Activated B cell treated with CpG ODN at 0.5 μM for 24 hours (primary cell): Measurements from ENCODE around the gene CIPC. TPM values are rescaled to one million over a fixed set of nuclear protein-coding genes. Genes with fewer than 3 reads are reported as not detected.

Source experiments
- ATAC-seq: fragments of 200-7000 bp; cut with Tn5 transposase; one replicate; pipeline ENCODE4 v1.10.0; 2021; ENCODE audit warnings: low read depth, mild to moderate bottlenecking, moderate library complexity
- CTCF ChIA-PET: fragments of 350-600 bp; sonication (Branson Sonifier 250); formaldehyde crosslinking; loops from one replicate; lab custom pipeline; 2021; ENCODE audit warnings: antibody characterized with exemption; lab: Charles Lee
- POLR2A ChIA-PET: fragments of 350-600 bp; sonication (Branson Sonifier 250); formaldehyde crosslinking; loops from one replicate; lab custom pipeline; 2021; ENCODE audit warnings: antibody characterized with exemption; lab: Charles Lee
- DNase-seq: peaks from one replicate; pipeline ENCODE4 v3.0.0; 2022
- H3K27ac Mint-ChIP-seq: one replicate; pipeline ENCODE4 v1.8.0; 2020; ENCODE audit warnings: mixed read lengths
- H3K27me3 Mint-ChIP-seq: one replicate; pipeline ENCODE4 v1.8.0; 2021; ENCODE audit warnings: mixed read lengths
- H3K36me3 Mint-ChIP-seq: one replicate; pipeline ENCODE4 v1.8.0; 2021; ENCODE audit warnings: low read depth, mixed read lengths
- H3K4me1 Mint-ChIP-seq: one replicate; pipeline ENCODE4 v1.8.0; 2021; ENCODE audit warnings: mixed read lengths
- H3K4me3 Mint-ChIP-seq: one replicate; pipeline ENCODE4 v1.8.0; 2020; ENCODE audit warnings: mild to moderate bottlenecking, mixed read lengths
- H3K9me3 Mint-ChIP-seq: one replicate; pipeline ENCODE4 v1.8.0; 2020; ENCODE audit warnings: mixed read lengths
- CTCF ChIP-seq: fragments of 200-600 bp; IDR thresholded peaks from one replicate; pipeline ENCODE4 v1.8.0; 2022; ENCODE audit warnings: antibody characterized with exemption, mild to moderate bottlenecking
- intact Hi-C: fragments of 100-400 bp; cut with micrococcal nuclease; formaldehyde crosslinking; loops from one replicate; pipeline ENCODE4 v1.15.1; 2024
- total RNA-seq: library from RNA; stranded (reverse); gene quantifications from 2 replicates; pipeline ENCODE4 v1.2.3, GENCODE V29; 2022

CIPC gene
- total RNA-seq, 1 donor from 2014 or later = 26.6 TPM

DNA sequence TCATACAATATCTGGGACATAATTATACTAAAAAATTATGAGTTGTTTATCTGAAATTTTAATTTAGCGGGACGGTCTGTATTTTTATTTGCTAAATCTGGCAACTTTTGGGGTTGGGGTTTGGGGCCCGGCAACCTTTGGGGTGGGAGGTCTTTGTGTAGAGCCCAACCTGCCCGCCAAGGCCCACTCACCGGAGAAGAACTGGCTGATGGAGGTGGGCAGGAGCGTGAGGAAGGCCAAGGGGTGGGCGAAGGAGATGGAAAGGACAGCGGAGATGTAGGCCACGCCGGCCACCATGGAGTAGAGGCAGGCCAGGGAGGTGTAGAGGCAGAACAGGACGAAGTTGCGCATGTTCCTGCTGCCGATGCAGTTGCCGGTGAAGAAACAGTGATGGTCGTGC is 41.0 kb downstream of the CIPC start:
- TF ChIP-seq CTCF = no peak
- DNase-seq (no peak), ATAC-seq (no peak)
- H3K4me1 Mint-ChIP-seq = peaks cover 26% of the 10 kb centered on the region
- intact Hi-C loops = no loop called here
- POLR2A ChIA-PET = no interaction called here
- peaks cover 64% of the 10 kb centered on the region for H3K27me3 Mint-ChIP-seq
- CTCF ChIA-PET = no interaction called here
- H3K36me3 Mint-ChIP-seq = no peaks in the 10 kb centered on the region
- H3K27ac Mint-ChIP-seq = no peak overlapping the region
- H3K9me3 Mint-ChIP-seq = no peaks in the 10 kb centered on the region
- H3K4me3 Mint-ChIP-seq = peak overlapping the region; percentile 76

GRCh38 chr14:77139540-77140358 is 41.7 kb downstream of the CIPC start:
- no peak overlapping the region for H3K27ac Mint-ChIP-seq
- POLR2A ChIA-PET = no interaction called here
- ATAC-seq (peak; percentile 74), DNase-seq (peak; percentile 56)
- CTCF ChIA-PET = interaction anchor here (1.0 kb wide), 3 partner anchors 11 to 177 kb away, joined by 3 to 4 read pairs (median 3); no protein-coding TSS in a partner anchor
- H3K27me3 Mint-ChIP-seq = peaks cover 64% of the 10 kb centered on the region
- no peaks in the 10 kb centered on the region for H3K36me3 Mint-ChIP-seq
- no peak for TF ChIP-seq CTCF
- intact Hi-C loops = loop anchor here (5.0 kb wide), 1 partner anchor 163 kb away; no protein-coding TSS in a partner anchor
- H3K4me3 Mint-ChIP-seq = peak overlapping the region; percentile 76
- peaks cover 26% of the 10 kb centered on the region for H3K4me1 Mint-ChIP-seq
- no peaks in the 10 kb centered on the region for H3K9me3 Mint-ChIP-seq

- DNase-seq = no peak
Observed at GRCh38 chr14:77140359-77141213, 42.5 kb downstream of the CIPC start.

GRCh38 chr14:77141214-77142004 is 43.4 kb downstream of the CIPC start, which contains the start of gene ZDHHC22:
ZDHHC22 (minus strand) TSS chr14:77141791; CDS start chr14:77139738, 2,053 bp downstream.
- TF ChIP-seq CTCF = no peak
- H3K4me3 Mint-ChIP-seq = peak within 1 kb of the TSS; percentile 76
- H3K27ac Mint-ChIP-seq = no peak within 1 kb of the TSS
- intact Hi-C loops = loop anchor here (5.0 kb wide), 1 partner anchor 161 kb away; no protein-coding TSS in a partner anchor
- CTCF ChIA-PET = interaction anchor here (1.2 kb wide), 1 partner anchor 33 kb away, joined by 4 read pairs; no protein-coding TSS in a partner anchor
- peak; percentile 53 for ATAC-seq
- POLR2A ChIA-PET = interaction anchor here (0.8 to 1.3 kb wide), 2 partner anchors 17 to 21 kb away, joined by 3 to 4 read pairs; no protein-coding TSS in a partner anchor
- peaks cover 66% of the 10 kb centered on the region for H3K27me3 Mint-ChIP-seq
- H3K36me3 Mint-ChIP-seq = no peaks in the 10 kb centered on the region
- DNase-seq = peak; percentile 44
- H3K4me1 Mint-ChIP-seq = peaks cover 26% of the 10 kb centered on the region
- no peaks in the 10 kb centered on the region for H3K9me3 Mint-ChIP-seq

More at GRCh38 chr14:77140359-77141213, 42.5 kb downstream of the CIPC start:
- TF ChIP-seq CTCF = no peak
- Mint-ChIP-seq H3K4me1 (peaks cover 26% of the 10 kb centered on the region), H3K27me3 (peaks cover 65% of the 10 kb centered on the region), H3K36me3 (no peaks in the 10 kb centered on the region), H3K9me3 (no peaks in the 10 kb centered on the region), H3K4me3 (peak overlapping the region; percentile 76), H3K27ac (no peak overlapping the region)
- no peak for ATAC-seq
- intact Hi-C loops = loop anchor here (5.0 kb wide), 1 partner anchor 162 kb away; no protein-coding TSS in a partner anchor
- ChIA-PET POLR2A (no interaction called here), CTCF (interaction anchor here (1.0 kb wide), 3 partner anchors 10 to 176 kb away, joined by 3 to 4 read pairs (median 3); no protein-coding TSS in a partner anchor)
